ENCODE measurements around the gene CEP295NL. TPM values are rescaled to one million over a fixed set of nuclear protein-coding genes. Genes with fewer than 3 reads are reported as not detected.

The CEP295NL gene
- total RNA-seq, 1 donor from 2014 or later: 2.6 TPM

GRCh38 chr17:78842881-78843565 is 60.0 kb downstream of the CEP295NL start:
- Mint-ChIP-seq H3K36me3 (ENCODE audit: insufficient read depth) (no peaks in the 10 kb centered on the region), H3K4me1 (ENCODE audit: low read depth) (peaks cover 21% of the 10 kb centered on the region), H3K9me3 (ENCODE audit: low read depth) (no peaks in the 10 kb centered on the region), H3K4me3 (ENCODE audit: low read depth) (peak overlapping the region; percentile 37), H3K27me3 (no peaks in the 10 kb centered on the region), H3K27ac (no peak overlapping the region)
- TF ChIP-seq, protein P1, sequence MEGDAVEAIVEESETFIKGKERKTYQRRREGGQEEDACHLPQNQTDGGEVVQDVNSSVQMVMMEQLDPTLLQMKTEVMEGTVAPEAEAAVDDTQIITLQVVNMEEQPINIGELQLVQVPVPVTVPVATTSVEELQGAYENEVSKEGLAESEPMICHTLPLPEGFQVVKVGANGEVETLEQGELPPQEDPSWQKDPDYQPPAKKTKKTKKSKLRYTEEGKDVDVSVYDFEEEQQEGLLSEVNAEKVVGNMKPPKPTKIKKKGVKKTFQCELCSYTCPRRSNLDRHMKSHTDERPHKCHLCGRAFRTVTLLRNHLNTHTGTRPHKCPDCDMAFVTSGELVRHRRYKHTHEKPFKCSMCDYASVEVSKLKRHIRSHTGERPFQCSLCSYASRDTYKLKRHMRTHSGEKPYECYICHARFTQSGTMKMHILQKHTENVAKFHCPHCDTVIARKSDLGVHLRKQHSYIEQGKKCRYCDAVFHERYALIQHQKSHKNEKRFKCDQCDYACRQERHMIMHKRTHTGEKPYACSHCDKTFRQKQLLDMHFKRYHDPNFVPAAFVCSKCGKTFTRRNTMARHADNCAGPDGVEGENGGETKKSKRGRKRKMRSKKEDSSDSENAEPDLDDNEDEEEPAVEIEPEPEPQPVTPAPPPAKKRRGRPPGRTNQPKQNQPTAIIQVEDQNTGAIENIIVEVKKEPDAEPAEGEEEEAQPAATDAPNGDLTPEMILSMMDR (IDR thresholded peaks at IDR 0.05; ENCODE audit: unreplicated experiment): peak; percentile 53
- no peak for DNase-seq (ENCODE audit: low spot score, unreplicated experiment)

GRCh38 chr17:78840780-78841611 is 62.0 kb downstream of the CEP295NL start, which contains the start of gene USP36:
USP36 (minus strand) TSS chr17:78840814; CDS start chr17:78836363, 4,451 bp downstream.
- peaks cover 21% of the 10 kb centered on the region for H3K4me1 Mint-ChIP-seq (ENCODE audit: low read depth)
- H3K4me3 Mint-ChIP-seq (ENCODE audit: low read depth): peak within 1 kb of the TSS; percentile 79
- peaks cover 3% of the 10 kb centered on the region for H3K36me3 Mint-ChIP-seq (ENCODE audit: insufficient read depth)
- DNase-seq (ENCODE audit: low spot score, unreplicated experiment): peak; percentile 99
- no peaks in the 10 kb centered on the region for H3K9me3 Mint-ChIP-seq (ENCODE audit: low read depth)
- no peaks in the 10 kb centered on the region for H3K27me3 Mint-ChIP-seq
- TF ChIP-seq, protein P1 (IDR thresholded peaks at IDR 0.05; ENCODE audit: unreplicated experiment): peak; percentile 29
- peak within 1 kb of the TSS; percentile 97 for H3K27ac Mint-ChIP-seq

Other genes starting within 250 kb of the CEP295NL start
- gene CYTH1, start 120.9 kb downstream of the CEP295NL start, total RNA-seq: 30.1 and 33.3 TPM in 2 replicates
- gene USP36, start 62.4 kb downstream of the CEP295NL start, total RNA-seq: 54.1 and 54.9 TPM in 2 replicates
- 50.9 and 51.4 TPM in 2 replicates for gene TIMP2, start 22.2 kb upstream of the CEP295NL start, total RNA-seq
- 69.5 and 72.5 TPM in 2 replicates for gene LGALS3BP, start 76.7 kb upstream of the CEP295NL start, total RNA-seq
- 59.0 and 66.3 TPM in 2 replicates for gene CANT1, start 106.6 kb upstream of the CEP295NL start, total RNA-seq
- 0.67 and 2.0 TPM in 2 replicates for gene C1QTNF1, start 121.0 kb upstream of the CEP295NL start, total RNA-seq
- 50.9 and 52.4 TPM in 2 replicates for gene ENGASE, start 171.6 kb upstream of the CEP295NL start, total RNA-seq